ENCODE data around the gene ULK3.
A peak's percentile ranks its signal among the peaks of the same experiment; 100 is the strongest.

The ULK3 gene

GRCh38 chr15:74799255-74799855 is 43.6 kb downstream of the ULK3 start:
- no peak for DNase-seq (ENCODE audit: low read depth)

GRCh38 chr15:74798388-74799254 is 44.3 kb downstream of the ULK3 start:
- no peak for DNase-seq (ENCODE audit: low read depth)

GRCh38 chr15:74795966-74796625 is 46.9 kb downstream of the ULK3 start:
- DNase-seq (ENCODE audit: low read depth) = no peak

GRCh38 chr15:74794970-74795349 is 48.0 kb downstream of the ULK3 start:
- DNase-seq (ENCODE audit: low read depth) = no peak

GRCh38 chr15:74794248-74794969 is 48.5 kb downstream of the ULK3 start:
- DNase-seq (ENCODE audit: low read depth) = no peak

- no peak for DNase-seq (ENCODE audit: low read depth)
These were observed 49.6 kb downstream of the ULK3 start for GRCh38 chr15:74793135-74794028.

GRCh38 chr15:74792227-74793016 is 50.5 kb downstream of the ULK3 start:
- no peak for DNase-seq (ENCODE audit: low read depth)

- DNase-seq (ENCODE audit: low read depth) = no peak
These were observed 51.3 kb downstream of the ULK3 start for GRCh38 chr15:74791667-74792066.

GRCh38 chr15:74791007-74791406 is 51.9 kb downstream of the ULK3 start:
- DNase-seq (ENCODE audit: low read depth) = no peak

- no peak for DNase-seq (ENCODE audit: low read depth)
These were observed 52.7 kb downstream of the ULK3 start for GRCh38 chr15:74790080-74790916.

GRCh38 chr15:74789741-74790079 is 53.2 kb downstream of the ULK3 start:
- no peak for DNase-seq (ENCODE audit: low read depth)

GRCh38 chr15:74789171-74789631 is 53.8 kb downstream of the ULK3 start:
- no peak for DNase-seq (ENCODE audit: low read depth)

GRCh38 chr15:74788683-74789151 is 54.2 kb downstream of the ULK3 start:
- DNase-seq (ENCODE audit: low read depth) = no peak

- no peak for DNase-seq (ENCODE audit: low read depth)
These were observed 54.8 kb downstream of the ULK3 start for GRCh38 chr15:74788042-74788682.

GRCh38 chr15:74787251-74788041 is 55.5 kb downstream of the ULK3 start:
- peak; percentile 96 for DNase-seq (ENCODE audit: low read depth)

GRCh38 chr15:74786551-74787165 is 56.3 kb downstream of the ULK3 start:
- DNase-seq (ENCODE audit: low read depth) = no peak

Data from CMK (cell line).